Measurements from ENCODE around the gene CD46.

CD46 gene

GRCh38 chr1:207825409-207825695 lies 73.5 kb downstream of the CD46 start:
- Histone ChIP-seq H3K36me3 (ENCODE audit: insufficient read depth, low read length) (no peaks in the 10 kb centered on the region), H3K4me3 (ENCODE audit: low read depth in 1 of 2, low read length in 2 of 2) (peak overlapping the region; percentile 31 to 98), H3K27ac (ENCODE audit: low read depth, low read length) (peak overlapping the region; percentile 100), H3K9ac (ENCODE audit: low read length) (no peak overlapping the region), H3K9me3 (ENCODE audit: low read length) (no peaks in the 10 kb centered on the region), H3K27me3 (ENCODE audit: control insufficient read depth in 1 of 2, insufficient read depth in 2 of 2, low read length in 2 of 2) (no peaks in the 10 kb centered on the region), H3K4me1 (ENCODE audit: insufficient read depth, low read length) (peaks cover 61% of the 10 kb centered on the region)

GRCh38 chr1:207825719-207826556 lies 74.1 kb downstream of the CD46 start:
- H3K4me3 ChIP-seq (ENCODE audit: low read depth in 1 of 2, low read length in 2 of 2): peak overlapping the region; percentile 31 to 98
- H3K27me3 ChIP-seq (ENCODE audit: control insufficient read depth in 1 of 2, insufficient read depth in 2 of 2, low read length in 2 of 2): no peaks in the 10 kb centered on the region
- H3K27ac ChIP-seq (ENCODE audit: low read depth, low read length): peak overlapping the region; percentile 100
- H3K4me1 ChIP-seq (ENCODE audit: insufficient read depth, low read length): peaks cover 64% of the 10 kb centered on the region
- H3K9me3 ChIP-seq (ENCODE audit: low read length): no peaks in the 10 kb centered on the region
- H3K9ac ChIP-seq (ENCODE audit: low read length): peak overlapping the region; percentile 13
- H3K36me3 ChIP-seq (ENCODE audit: insufficient read depth, low read length): no peaks in the 10 kb centered on the region

GRCh38 chr1:207826557-207827487 lies 75.0 kb downstream of the CD46 start:
- no peaks in the 10 kb centered on the region for H3K9me3 ChIP-seq (ENCODE audit: low read length)
- peaks cover 73% of the 10 kb centered on the region for H3K4me1 ChIP-seq (ENCODE audit: insufficient read depth, low read length)
- H3K4me3 ChIP-seq (ENCODE audit: low read depth in 1 of 2, low read length in 2 of 2): peak overlapping the region in 1 of 2 donors; percentile 98
- H3K27ac ChIP-seq (ENCODE audit: low read depth, low read length): peak overlapping the region; percentile 100
- H3K27me3 ChIP-seq (ENCODE audit: control insufficient read depth in 1 of 2, insufficient read depth in 2 of 2, low read length in 2 of 2): no peaks in the 10 kb centered on the region
- no peaks in the 10 kb centered on the region for H3K36me3 ChIP-seq (ENCODE audit: insufficient read depth, low read length)
- H3K9ac ChIP-seq (ENCODE audit: low read length): peak overlapping the region; percentile 13

- H3K36me3 ChIP-seq (ENCODE audit: insufficient read depth, low read length): no peaks in the 10 kb centered on the region
- H3K4me3 ChIP-seq (ENCODE audit: low read depth in 1 of 2, low read length in 2 of 2): no peak overlapping the region
- no peaks in the 10 kb centered on the region for H3K9me3 ChIP-seq (ENCODE audit: low read length)
- no peaks in the 10 kb centered on the region for H3K27me3 ChIP-seq (ENCODE audit: control insufficient read depth in 1 of 2, insufficient read depth in 2 of 2, low read length in 2 of 2)
- peaks cover 79% of the 10 kb centered on the region for H3K4me1 ChIP-seq (ENCODE audit: insufficient read depth, low read length)
- peak overlapping the region; percentile 100 for H3K27ac ChIP-seq (ENCODE audit: low read depth, low read length)
- no peak overlapping the region for H3K9ac ChIP-seq (ENCODE audit: low read length)
Measured at GRCh38 chr1:207827488-207827830, 75.6 kb downstream of the CD46 start.

DNA sequence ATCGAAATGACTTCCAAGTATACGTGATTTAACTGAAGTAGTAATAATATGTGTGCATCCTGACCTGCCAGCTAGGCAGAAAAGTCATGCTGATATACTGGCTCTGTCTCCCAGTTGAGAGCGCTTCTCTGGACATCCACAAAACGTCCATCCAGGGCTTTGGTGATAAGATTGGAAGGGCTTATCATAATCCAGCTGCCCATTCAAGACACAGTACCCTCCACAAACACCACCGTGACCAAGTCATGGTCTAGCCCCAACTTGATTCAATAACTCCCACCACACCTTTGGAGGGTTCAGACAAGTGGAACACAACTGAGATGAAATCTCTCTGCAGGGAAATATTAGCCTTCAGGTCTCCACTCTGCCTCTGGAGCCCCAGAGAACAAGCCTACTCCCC lies 76.2 kb downstream of the CD46 start:
- Histone ChIP-seq H3K9ac (ENCODE audit: low read length) (no peak overlapping the region), H3K4me1 (ENCODE audit: insufficient read depth, low read length) (peaks cover 84% of the 10 kb centered on the region), H3K4me3 (ENCODE audit: low read depth in 1 of 2, low read length in 2 of 2) (no peak overlapping the region), H3K27ac (ENCODE audit: low read depth, low read length) (peak overlapping the region; percentile 50), H3K9me3 (ENCODE audit: low read length) (no peaks in the 10 kb centered on the region), H3K36me3 (ENCODE audit: insufficient read depth, low read length) (no peaks in the 10 kb centered on the region), H3K27me3 (ENCODE audit: control insufficient read depth in 1 of 2, insufficient read depth in 2 of 2, low read length in 2 of 2) (no peaks in the 10 kb centered on the region)

DNA sequence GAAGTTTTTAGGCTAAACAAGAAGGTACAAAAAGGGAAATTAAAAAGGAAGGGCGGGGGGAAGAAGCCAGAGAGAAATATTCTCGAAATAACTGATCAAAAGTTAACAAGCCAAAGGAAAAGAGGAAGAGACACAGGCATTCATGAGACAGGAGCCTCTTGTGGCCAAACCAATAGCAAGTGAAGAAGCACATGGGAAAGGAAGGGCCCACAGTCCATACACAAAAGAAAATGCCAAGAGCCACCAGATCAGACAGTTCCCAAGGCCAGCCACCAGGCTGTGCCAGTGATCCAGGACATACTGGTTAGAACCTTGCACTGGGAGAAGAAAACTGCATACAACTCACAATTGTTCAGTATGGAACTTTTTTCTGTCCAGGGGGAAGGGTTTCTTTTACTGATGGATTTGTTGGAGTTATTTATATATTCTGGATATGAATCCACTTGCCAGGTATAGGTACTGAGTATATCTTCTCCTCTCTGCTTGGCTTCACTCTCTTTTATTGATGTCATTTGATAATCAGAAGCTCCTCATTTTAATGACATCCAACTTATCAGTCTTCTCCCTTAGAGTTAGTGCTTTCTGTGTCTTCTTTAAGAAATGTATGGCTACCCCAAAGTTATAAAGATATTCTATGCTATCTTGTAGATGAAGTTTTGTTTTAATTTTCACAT lies 76.8 kb downstream of the CD46 start:
- Histone ChIP-seq H3K27ac (ENCODE audit: low read depth, low read length) (peak overlapping the region; percentile 50), H3K4me3 (ENCODE audit: low read depth in 1 of 2, low read length in 2 of 2) (no peak overlapping the region), H3K9ac (ENCODE audit: low read length) (peak overlapping the region; percentile 9)

GRCh38 chr1:207829576-207829975 lies 77.7 kb downstream of the CD46 start:
- Histone ChIP-seq H3K9ac (ENCODE audit: low read length) (no peak overlapping the region), H3K4me1 (ENCODE audit: insufficient read depth, low read length) (peaks cover 88% of the 10 kb centered on the region), H3K36me3 (ENCODE audit: insufficient read depth, low read length) (no peaks in the 10 kb centered on the region), H3K4me3 (ENCODE audit: low read depth in 1 of 2, low read length in 2 of 2) (no peak overlapping the region), H3K27ac (ENCODE audit: low read depth, low read length) (no peak overlapping the region), H3K9me3 (ENCODE audit: low read length) (no peaks in the 10 kb centered on the region), H3K27me3 (ENCODE audit: control insufficient read depth in 1 of 2, insufficient read depth in 2 of 2, low read length in 2 of 2) (no peaks in the 10 kb centered on the region)

More for the DNA sequence above, 76.8 kb downstream of the CD46 start:
- H3K36me3 ChIP-seq (ENCODE audit: insufficient read depth, low read length): no peaks in the 10 kb centered on the region
- no peaks in the 10 kb centered on the region for H3K9me3 ChIP-seq (ENCODE audit: low read length)
- H3K27me3 ChIP-seq (ENCODE audit: control insufficient read depth in 1 of 2, insufficient read depth in 2 of 2, low read length in 2 of 2): no peaks in the 10 kb centered on the region
- peaks cover 85% of the 10 kb centered on the region for H3K4me1 ChIP-seq (ENCODE audit: insufficient read depth, low read length)

- Histone ChIP-seq H3K4me1 (ENCODE audit: insufficient read depth, low read length) (peaks cover 88% of the 10 kb centered on the region), H3K9ac (ENCODE audit: low read length) (no peak overlapping the region), H3K27ac (ENCODE audit: low read depth, low read length) (no peak overlapping the region)
Measured at GRCh38 chr1:207830788-207831187, 78.9 kb downstream of the CD46 start.

DNA sequence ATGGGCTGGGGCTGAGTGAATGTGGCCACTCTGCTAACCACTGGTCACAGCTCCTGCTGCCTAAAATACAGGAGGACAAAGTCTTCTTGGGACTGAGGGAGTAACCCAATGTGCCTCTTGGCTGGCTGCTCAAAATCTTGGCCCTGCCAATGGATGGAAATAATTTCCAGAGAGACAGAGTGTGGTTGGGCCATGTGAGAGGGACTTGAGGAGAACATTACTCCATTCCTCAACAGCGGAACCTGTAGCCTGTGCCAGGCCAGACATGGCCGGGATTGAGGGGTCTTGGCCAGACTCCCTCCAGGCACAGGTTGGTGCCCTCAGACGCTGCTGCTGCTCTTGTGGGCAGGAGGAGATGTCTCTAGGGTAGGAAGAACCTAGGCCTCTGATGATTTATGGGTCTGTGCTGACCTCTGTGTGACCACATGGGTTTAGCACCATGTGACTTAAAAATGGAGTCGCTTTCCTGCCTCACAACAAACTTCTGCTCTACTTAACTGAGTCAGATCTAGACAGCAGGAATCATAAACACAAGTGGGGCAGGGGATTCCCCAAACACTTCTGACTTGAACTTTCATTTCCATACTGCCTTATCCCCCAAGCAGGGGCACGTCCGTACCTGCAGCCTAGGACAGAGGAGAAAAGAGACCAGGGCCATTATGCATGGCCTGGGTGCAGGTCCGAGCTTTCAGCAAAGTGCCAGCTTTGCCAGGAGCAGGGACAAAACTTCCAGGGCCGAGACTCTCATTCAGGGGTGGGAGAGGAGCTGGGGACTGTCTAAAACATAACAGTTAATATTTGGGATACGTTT lies 79.9 kb downstream of the CD46 start:
- peak overlapping the region in 1 of 2 donors; percentile 17 for H3K4me3 ChIP-seq (ENCODE audit: low read depth in 1 of 2, low read length in 2 of 2)
- H3K27me3 ChIP-seq (ENCODE audit: control insufficient read depth in 1 of 2, insufficient read depth in 2 of 2, low read length in 2 of 2): no peaks in the 10 kb centered on the region
- H3K9ac ChIP-seq (ENCODE audit: low read length): no peak overlapping the region
- H3K9me3 ChIP-seq (ENCODE audit: low read length): no peaks in the 10 kb centered on the region
- peaks cover 88% of the 10 kb centered on the region for H3K4me1 ChIP-seq (ENCODE audit: insufficient read depth, low read length)
- peak overlapping the region; percentile 8 for H3K27ac ChIP-seq (ENCODE audit: low read depth, low read length)
- no peaks in the 10 kb centered on the region for H3K36me3 ChIP-seq (ENCODE audit: insufficient read depth, low read length)

More at GRCh38 chr1:207830788-207831187, 78.9 kb downstream of the CD46 start:
- Histone ChIP-seq H3K36me3 (ENCODE audit: insufficient read depth, low read length) (no peaks in the 10 kb centered on the region), H3K4me3 (ENCODE audit: low read depth in 1 of 2, low read length in 2 of 2) (no peak overlapping the region), H3K9me3 (ENCODE audit: low read length) (no peaks in the 10 kb centered on the region), H3K27me3 (ENCODE audit: control insufficient read depth in 1 of 2, insufficient read depth in 2 of 2, low read length in 2 of 2) (no peaks in the 10 kb centered on the region)

- no peak overlapping the region for H3K9ac ChIP-seq (ENCODE audit: low read length)
- H3K4me1 ChIP-seq (ENCODE audit: insufficient read depth, low read length): peaks cover 88% of the 10 kb centered on the region
- no peak overlapping the region for H3K4me3 ChIP-seq (ENCODE audit: low read depth in 1 of 2, low read length in 2 of 2)
- H3K27ac ChIP-seq (ENCODE audit: low read depth, low read length): no peak overlapping the region
- H3K36me3 ChIP-seq (ENCODE audit: insufficient read depth, low read length): no peaks in the 10 kb centered on the region
- H3K27me3 ChIP-seq (ENCODE audit: control insufficient read depth in 1 of 2, insufficient read depth in 2 of 2, low read length in 2 of 2): no peaks in the 10 kb centered on the region
- H3K9me3 ChIP-seq (ENCODE audit: low read length): no peaks in the 10 kb centered on the region
Measured at GRCh38 chr1:207832796-207833195, 80.9 kb downstream of the CD46 start.

Measured in muscle layer of colon (tissue), 2 donors.